GM12875 (cell line): ENCODE measurements around the gene FAP.

Experiments used
- H3K4me3 ChIP-seq: one replicate; pipeline ENCODE4 v1.5.1; 2011; ENCODE audit warnings: low read depth, low read length, control low read depth
- CTCF ChIP-seq: IDR thresholded peaks from 2 replicates; pipeline ENCODE4 v1.5.1; 2011; ENCODE audit warnings: low read depth, mild to moderate bottlenecking, control low read depth, inconsistent platforms, low read length, moderate library complexity, borderline replicate concordance; ENCODE audit not compliant: insufficient read depth

FAP gene

GRCh38 chr2:162243715-162244114 lies 470 bp upstream of the FAP start:
- H3K4me3 ChIP-seq: no peak overlapping the region
- no peak for TF ChIP-seq CTCF

GRCh38 chr2:162242586-162243280 lies 512 bp downstream of the FAP start:
- H3K4me3 ChIP-seq: no peak overlapping the region
- no peak for TF ChIP-seq CTCF

GRCh38 chr2:162241571-162241970 lies 1.7 kb downstream of the FAP start:
- TF ChIP-seq CTCF: no peak
- H3K4me3 ChIP-seq: no peak overlapping the region

- no peak for TF ChIP-seq CTCF
- H3K4me3 ChIP-seq: no peak overlapping the region
Measured at GRCh38 chr2:162234620-162235462, 8.4 kb downstream of the FAP start.

- no peak overlapping the region for H3K4me3 ChIP-seq
- no peak for TF ChIP-seq CTCF
Measured at GRCh38 chr2:162233197-162233596, 10.0 kb downstream of the FAP start.

- no peak overlapping the region for H3K4me3 ChIP-seq
- TF ChIP-seq CTCF: no peak
Measured at GRCh38 chr2:162232671-162233070, 10.6 kb downstream of the FAP start.

- TF ChIP-seq CTCF: no peak
- no peak overlapping the region for H3K4me3 ChIP-seq
Measured at GRCh38 chr2:162232027-162232426, 11.2 kb downstream of the FAP start.
